Stimulated activated CD8-positive, alpha-beta memory T cell treated with anti-CD3 and anti-CD28 coated beads, Interleukin-12 subunit alpha, Interleukin-12 subunit beta, amount 100 ng/mL, for 24 hours (primary cell): ENCODE measurements around the gene SPSB2.
A peak's percentile ranks its signal among the peaks of the same experiment; 100 is the strongest.

Experiments used
- DNase-seq: peaks from one replicate; pipeline ENCODE4 v3.0.0-alpha.2; 2020; ENCODE audit errors: extremely low read depth

Gene SPSB2

DNA sequence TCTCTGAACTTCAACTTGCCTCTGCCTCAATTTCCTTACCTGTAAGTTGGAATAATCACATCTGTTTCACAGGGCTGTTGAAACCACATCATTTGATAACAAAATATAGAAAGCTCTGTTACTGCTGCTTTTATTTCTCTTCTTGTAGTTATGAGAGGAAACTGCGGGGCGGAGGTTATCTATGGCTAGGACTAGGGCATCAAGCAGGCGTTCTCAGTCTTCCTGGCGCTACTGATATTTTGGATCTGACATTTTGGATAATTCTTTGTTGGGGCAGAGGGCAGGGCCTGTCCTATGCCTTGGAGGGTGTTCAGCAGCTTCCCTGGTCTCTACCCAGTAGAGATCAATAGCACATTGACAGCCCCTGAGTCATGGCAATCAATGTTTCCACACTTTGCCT is 41.0 kb downstream of the SPSB2 start:
- no peak for DNase-seq

- DNase-seq: no peak
Measured at GRCh38 chr12:6831450-6831995, 41.6 kb downstream of the SPSB2 start.

GRCh38 chr12:6830999-6831398 is 42.1 kb downstream of the SPSB2 start:
- DNase-seq: no peak

DNA sequence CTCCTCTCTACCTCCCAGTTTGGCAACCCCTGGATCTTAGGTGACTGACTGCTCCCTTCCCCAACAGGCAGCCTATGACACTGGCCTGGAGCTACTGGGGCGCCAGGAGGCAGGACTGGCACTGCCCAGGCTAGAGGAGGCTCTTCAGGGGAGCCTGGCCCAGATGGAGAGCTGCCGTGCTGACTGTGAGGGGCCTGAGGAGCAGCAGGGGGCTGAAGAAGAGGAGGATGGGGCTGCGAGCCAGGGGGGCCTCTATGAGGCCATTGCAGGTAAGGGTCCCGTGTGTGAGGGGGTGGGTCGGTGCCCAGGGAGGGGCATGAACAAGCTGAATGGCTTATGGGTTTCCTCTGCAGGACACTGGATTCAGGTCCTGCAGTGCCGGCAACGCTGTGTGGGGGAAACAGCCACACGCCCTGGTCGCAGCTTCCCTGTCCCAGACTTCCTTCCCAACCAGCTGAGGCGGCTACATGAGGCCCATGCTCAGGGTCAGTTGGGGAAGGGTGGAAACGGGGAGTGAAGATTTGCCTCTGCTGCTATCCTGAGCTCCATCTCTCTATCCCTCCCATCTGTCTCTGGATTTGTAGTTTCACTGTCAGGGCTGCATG is 42.7 kb downstream of the SPSB2 start:
- no peak for DNase-seq

DNA sequence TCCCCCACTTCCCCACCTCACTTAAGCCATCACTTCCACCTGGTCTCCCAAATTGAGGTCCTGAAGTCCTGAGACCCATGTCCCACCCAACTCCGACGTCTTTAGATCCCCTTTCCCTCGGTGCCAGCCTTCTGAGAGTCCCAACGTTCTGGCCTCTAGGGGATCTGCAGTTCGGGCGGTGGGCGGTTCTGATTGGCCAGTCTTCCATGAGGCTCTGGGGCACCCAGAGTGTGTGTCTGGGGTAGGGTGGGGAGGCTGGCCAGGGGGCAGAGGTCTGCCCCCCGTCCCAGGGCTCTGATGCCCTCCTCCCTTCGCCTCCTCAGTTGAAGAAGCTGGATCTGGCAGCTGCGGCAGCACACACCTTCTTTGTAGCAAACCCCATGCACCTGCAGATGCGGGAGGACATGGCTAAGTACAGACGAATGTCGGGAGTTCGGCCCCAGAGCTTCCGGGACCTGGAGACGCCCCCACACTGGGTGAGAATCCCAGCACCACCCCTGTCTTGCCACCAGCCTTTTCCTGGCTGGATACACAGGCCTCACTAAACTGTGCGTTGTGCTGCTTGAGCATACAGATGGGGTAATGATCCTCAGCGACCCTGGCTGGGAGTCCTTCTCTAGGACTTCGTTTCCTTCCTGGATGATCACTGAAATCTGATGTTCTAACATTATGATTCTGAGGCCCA is 43.4 kb downstream of the SPSB2 start:
- no peak for DNase-seq

- DNase-seq: no peak
Measured at GRCh38 chr12:6828781-6829535, 44.1 kb downstream of the SPSB2 start.

DNA sequence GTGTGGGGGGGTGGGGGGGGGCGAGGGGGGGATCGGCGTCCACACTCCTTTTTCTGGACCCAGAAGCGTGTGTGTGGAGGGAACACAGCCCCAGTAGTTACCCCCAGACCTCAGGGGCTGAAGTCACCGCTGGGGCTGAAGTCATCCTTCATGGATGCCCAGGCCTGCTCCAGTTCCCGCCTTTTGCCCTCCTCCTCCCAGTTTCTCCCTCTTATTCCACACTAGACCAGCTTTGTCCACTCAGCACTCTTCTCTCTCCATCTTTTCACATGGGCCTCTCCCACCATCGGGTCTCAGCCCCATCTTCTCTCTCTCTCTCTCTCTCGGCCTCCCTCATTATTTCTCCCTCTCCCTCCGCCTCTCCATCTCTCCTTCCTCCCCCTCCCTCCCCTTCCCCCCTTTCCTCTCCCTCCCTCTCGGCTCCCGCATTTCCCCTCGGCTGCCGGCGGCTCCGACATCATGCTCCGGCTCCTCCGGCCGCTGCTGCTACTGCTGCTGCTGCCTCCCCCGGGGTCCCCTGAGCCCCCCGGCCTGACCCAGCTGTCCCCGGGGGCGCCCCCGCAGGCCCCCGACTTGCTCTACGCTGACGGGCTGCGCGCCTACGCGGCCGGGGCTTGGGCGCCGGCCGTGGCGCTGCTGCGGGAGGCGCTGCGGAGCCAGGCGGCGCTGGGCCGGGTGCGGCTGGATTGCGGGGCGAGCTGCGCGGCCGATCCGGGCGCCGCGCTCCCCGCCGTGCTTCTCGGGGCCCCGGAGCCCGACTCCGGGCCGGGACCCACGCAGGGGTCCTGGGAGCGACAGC is 44.9 kb downstream of the SPSB2 start, which contains the start of gene P3H3:
Gene P3H3 (plus strand): TSS at position 426 of the 799 bp plus-strand sequence. CDS start 34 bp downstream, at position 460.
- no peak for DNase-seq

GRCh38 chr12:6827437-6827911 is 45.6 kb downstream of the SPSB2 start:
- no peak for DNase-seq

DNA sequence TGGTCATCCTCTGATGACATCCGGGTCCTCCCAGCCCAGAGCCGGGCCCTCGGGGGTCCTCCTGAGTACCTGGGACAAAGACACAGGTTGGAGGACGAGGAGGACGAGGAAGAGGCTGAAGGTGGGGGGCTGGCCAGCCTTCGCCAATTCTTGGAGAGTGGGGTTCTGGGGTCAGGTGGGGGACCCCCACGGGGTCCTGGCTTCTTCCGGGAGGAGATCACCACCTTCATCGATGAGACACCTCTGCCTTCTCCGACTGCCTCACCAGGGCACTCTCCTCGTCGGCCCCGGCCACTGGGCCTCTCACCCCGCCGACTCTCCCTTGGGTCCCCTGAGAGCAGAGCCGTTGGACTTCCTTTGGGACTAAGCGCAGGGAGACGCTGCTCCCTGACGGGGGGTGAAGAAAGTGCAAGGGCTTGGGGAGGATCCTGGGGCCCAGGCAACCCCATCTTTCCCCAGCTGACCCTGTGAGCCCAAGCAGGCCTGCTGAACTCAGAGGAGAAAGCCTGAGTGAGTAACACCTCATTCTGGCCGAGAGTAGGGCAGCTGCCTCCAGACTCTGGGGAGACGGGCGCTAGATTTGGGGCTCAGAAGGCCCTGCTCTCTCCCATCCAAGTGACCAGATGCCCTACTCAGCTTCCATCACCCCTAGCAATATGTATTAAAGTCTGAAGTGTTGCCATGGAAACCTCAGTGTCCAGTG is 46.2 kb downstream of the SPSB2 start:
- no peak for DNase-seq

DNA sequence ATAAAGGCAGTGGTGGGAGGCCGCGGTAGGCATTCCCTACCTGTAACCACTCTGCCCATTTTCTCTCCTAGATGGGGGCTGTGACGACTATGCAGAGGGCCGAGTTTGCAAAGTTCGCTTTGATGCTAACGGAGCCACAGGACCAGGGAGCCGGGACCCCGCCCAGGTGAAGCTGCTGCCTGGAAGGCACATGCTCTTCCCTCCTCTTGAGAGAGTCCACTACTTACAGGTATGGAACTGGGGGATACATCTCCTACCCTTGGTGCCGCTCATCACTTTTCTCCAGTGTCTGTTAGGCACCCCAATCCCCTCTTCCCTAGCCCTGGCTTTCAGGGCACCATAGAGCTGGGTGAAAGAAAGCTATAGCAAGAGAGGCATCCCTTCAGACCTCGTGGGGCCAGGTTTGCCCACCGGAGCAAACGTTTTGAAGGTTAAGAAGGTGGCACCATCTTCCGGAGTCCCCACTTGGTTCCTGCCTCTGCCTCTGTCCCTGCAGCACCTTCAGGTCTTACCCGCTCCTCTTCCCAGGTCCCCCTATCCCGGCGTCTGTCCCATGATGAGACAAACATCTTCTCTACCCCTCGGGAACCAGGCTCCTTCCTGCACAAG is 46.9 kb downstream of the SPSB2 start:
- DNase-seq: no peak

- peak; percentile 40 for DNase-seq
Measured at GRCh38 chr12:6825398-6826124, 47.5 kb downstream of the SPSB2 start.

- no peak for DNase-seq
Measured at GRCh38 chr12:6824901-6825381, 48.2 kb downstream of the SPSB2 start.

DNA sequence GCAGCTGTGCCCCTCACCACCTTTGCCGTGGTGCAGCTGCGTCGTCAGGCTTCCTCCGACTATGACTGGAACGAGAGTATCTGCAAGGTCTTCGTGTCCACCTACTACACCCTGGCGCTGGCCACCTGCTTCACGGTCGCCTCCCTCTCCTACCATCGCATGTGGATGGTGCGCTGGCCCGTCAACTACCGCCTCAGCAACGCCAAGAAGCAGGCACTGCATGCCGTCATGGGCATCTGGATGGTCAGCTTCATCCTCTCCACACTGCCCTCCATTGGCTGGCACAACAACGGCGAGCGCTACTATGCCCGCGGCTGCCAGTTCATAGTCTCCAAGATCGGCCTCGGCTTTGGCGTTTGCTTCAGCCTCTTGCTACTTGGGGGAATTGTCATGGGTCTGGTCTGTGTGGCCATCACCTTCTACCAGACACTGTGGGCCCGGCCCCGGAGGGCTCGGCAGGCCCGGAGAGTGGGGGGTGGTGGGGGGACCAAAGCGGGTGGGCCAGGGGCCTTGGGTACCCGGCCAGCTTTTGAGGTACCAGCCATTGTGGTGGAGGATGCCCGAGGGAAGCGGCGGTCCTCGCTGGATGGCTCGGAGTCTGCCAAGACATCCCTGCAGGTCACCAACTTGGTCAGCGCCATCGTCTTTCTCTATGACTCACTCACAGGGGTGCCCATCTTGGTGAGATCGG is 48.9 kb downstream of the SPSB2 start:
- no peak for DNase-seq

DNA sequence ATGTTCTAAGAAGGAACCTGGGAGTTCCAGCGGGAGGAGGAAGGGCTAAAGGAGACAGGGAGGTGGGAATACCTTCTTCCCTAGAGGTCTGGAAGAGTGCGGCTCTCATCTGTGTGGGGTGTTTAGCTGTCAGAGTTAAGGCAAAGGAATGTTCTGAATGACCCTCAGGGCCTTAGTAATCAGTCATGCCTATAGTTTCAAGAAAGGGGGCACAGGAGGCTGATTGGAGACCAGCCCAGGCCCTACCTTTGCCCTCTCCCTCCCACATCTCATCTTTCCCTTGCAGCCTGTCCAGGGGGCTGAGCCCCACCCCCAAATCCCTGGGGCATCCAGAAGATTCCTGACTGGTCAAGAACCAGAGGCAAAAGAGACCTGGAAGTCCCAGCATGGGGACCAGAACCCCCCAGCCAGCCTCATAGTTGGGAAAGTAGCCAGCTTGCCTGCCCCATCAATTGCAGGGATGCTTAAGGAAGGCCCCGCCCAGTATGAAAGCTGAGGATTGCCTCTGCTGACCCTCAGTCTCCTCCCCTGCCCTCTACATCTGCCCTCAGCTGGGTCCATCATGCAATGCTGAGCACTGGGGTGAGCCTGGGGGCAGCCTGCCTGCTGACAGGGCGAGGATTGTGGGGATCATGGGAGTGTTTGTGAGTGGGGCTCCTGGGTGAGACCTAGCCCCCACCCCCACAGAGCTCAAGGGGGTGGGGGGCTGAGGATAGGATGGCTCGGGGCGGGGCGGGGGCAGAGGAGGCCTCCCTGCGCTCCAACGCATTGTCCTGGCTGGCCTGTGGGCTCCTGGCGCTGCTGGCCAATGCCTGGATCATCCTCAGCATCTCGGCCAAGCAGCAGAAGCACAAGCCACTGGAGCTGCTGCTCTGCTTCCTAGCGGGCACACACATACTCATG is 49.7 kb downstream of the SPSB2 start:
- no peak for DNase-seq

GRCh38 chr12:6822426-6823135 is 50.5 kb downstream of the SPSB2 start:
- DNase-seq: no peak

DNA sequence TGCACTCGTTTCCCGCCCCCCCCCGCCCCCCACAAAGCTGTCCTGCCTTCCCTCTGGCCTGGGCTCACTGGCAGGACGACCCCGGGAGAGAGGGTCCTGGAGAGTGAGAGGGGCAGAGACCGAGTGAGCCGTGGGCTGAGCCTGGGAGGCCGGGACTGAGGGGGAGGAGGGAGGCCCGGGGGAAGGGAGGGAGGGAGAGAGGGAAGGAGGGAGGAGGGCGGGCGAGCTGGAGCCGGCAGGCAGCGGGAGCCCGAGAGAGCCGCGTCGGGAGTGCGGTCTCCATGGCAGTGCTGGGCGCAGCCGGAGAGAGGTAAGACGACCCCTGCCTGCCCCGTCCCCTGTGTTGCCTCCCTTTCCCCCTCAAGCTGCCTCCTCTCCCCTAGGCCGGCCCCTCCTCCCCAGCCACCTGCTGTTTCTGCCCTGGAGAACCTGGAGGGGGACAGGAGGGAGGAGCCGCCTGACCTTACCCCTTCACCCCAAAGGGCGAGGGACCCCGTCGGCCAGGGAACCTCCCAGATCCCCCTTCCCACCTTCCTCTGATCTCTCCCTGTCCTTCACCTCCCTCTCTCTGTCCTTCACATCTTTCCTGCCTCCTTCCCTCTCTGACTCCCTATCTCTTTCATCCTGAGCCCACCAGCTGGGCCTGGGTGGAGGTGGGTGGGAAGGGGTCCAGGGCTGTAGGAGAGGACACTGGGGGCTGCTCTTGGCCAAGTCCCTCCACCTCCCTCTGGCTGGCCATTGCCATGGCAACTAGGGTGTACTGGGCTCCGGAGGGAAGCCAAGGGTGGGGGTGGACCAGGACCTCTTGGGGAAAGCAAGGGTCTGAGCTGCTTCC is 51.3 kb downstream of the SPSB2 start, which contains the start of gene GPR162:
Gene GPR162 (plus strand): TSS at position 231 of the 835 bp plus-strand sequence. CDS start 2,078 bp downstream, outside the sequence.
- DNase-seq: no peak
